Activated naive CD8-positive, alpha-beta T cell treated with anti-CD3 and anti-CD28 coated beads for 36 hours (primary cell): ENCODE results near the gene ATP8B2. TPM values are rescaled to one million over a fixed set of nuclear protein-coding genes. Genes with fewer than 3 reads are reported as not detected.
A peak's percentile ranks its signal among the peaks of the same experiment; 100 is the strongest.
"Not testable (repeated sequence)": the region's sequence is repeated elsewhere in the genome, so short reads cannot be mapped to it uniquely, and the experiment has no call there.

Experiments
- DNase-seq: peaks from one replicate; pipeline ENCODE4 v3.0.0; 2021
- H3K27ac Mint-ChIP-seq: one replicate; pipeline ENCODE4 v1.8.0; 2022; ENCODE audit warnings: mild to moderate bottlenecking, moderate library complexity, mixed read lengths
- H3K27me3 Mint-ChIP-seq: one replicate; pipeline ENCODE4 v1.8.0; 2022; ENCODE audit warnings: mild to moderate bottlenecking, mixed read lengths
- H3K36me3 Mint-ChIP-seq: one replicate; pipeline ENCODE4 v1.8.0; 2021; ENCODE audit warnings: mild to moderate bottlenecking, mixed read lengths
- H3K4me1 Mint-ChIP-seq: one replicate; pipeline ENCODE4 v1.8.0; 2021; ENCODE audit warnings: mixed read lengths
- H3K4me3 Mint-ChIP-seq: one replicate; pipeline ENCODE4 v1.8.0; 2022; ENCODE audit warnings: mild to moderate bottlenecking, moderate library complexity, mixed read lengths
- H3K9me3 Mint-ChIP-seq: one replicate; pipeline ENCODE4 v1.8.0; 2022; ENCODE audit warnings: mixed read lengths
- total RNA-seq, 2 experiments: library from RNA; stranded (reverse); gene quantifications; one replicate each; pipeline ENCODE4 v1.2.3, GENCODE V29; 2021

ATP8B2 gene
- total RNA-seq, 2 experiments from 2014 or later: 64.9 to 66.4 TPM

DNA sequence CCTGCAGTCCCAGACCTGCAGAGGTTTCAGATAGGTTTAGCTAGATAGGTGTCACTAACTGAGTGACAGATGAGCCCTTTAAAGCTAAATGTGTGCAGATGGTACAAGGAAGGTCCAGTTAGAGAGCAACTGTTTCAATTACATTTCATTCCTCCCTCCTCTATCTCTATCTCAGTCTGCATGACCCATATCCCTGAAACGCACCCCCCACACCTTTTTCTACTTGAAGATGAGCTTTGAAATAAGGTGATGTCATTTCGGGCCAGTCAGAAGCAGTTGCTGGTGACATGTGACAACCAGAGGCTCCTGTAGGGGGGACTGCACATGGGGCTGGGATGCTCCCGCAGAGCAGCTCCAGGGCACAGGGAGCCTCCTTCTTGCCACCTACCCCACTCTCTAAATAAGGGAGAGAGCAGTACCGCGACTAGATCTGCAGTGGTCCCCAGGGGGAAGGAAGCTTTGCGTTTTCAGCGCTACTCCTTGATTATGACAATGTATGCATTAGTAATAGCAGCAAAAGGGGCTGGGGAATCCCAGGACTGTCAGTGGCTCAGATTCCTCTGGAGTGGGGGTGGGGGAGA, 4.3 kb downstream of the ATP8B2 start:
- peak overlapping the region; percentile 77 for H3K4me3 Mint-ChIP-seq
- H3K27ac Mint-ChIP-seq: peak overlapping the region; percentile 92
- peaks cover 47% of the 10 kb centered on the region for H3K4me1 Mint-ChIP-seq
- H3K36me3 Mint-ChIP-seq: peaks cover 22% of the 10 kb centered on the region
- peak; percentile 43 for DNase-seq
- H3K27me3 Mint-ChIP-seq: no peaks in the 10 kb centered on the region
- H3K9me3 Mint-ChIP-seq: no peaks in the 10 kb centered on the region

DNA sequence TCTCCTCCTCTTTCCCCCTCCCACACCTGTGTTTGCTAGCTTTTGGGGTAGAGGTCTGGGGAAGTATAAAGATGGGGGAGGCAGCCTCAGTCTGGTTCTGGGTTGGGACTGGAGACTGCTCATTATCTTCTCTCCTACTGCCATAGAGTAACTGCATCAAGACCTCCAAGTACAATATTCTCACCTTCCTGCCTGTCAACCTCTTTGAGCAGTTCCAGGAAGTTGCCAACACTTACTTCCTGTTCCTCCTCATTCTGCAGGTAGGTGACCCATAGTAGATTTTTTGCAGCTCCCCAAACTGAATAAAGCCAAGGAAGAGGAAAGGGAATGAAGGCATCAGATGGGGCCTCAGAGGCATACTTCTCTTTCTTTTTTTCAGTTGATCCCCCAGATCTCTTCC, 5.3 kb downstream of the ATP8B2 start:
- Mint-ChIP-seq H3K27ac (peak overlapping the region; percentile 92), H3K4me3 (peak overlapping the region; percentile 77), H3K4me1 (peaks cover 50% of the 10 kb centered on the region), H3K27me3 (no peaks in the 10 kb centered on the region), H3K36me3 (peaks cover 25% of the 10 kb centered on the region), H3K9me3 (no peaks in the 10 kb centered on the region)
- no peak for DNase-seq

GRCh38 chr1:154334079-154335024, 9.0 kb downstream of the ATP8B2 start:
- peaks cover 40% of the 10 kb centered on the region for H3K36me3 Mint-ChIP-seq

DNA sequence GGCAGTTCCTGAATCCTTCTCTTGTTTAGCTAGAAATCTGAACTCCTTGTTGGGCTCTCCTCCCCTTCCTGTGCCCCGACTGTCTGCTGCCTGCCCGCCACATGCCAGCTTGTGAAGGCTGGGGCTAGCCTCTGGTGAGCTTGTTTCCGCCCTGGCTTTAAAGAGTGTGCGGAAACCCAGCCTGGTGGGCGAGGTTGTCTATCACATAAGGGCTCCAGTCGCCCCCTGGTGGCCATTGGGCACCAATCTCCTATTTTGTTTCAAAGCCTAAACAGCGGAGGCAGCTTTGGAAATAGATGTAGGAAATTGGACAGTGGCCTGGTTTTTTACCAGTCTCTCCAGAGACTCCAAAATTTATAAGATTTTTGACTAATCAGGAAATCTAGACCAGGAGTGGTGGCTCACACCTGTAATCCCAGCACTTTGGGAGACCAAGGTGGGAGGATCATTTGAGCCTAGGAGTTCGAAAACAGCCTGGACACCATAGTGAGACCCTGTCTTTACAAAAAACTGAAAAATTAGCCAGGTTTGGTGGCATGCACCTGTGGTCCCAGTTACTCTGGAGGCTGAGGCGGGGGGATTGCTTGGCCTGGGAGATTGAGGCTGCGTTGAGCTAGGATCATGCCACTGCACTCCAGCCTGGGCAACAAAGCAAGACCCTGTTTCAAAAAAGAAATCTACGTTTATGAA, 9.8 kb downstream of the ATP8B2 start:
- Mint-ChIP-seq H3K27me3 (no peaks in the 10 kb centered on the region), H3K4me3 (peak overlapping the region; percentile 48), H3K36me3 (peaks cover 42% of the 10 kb centered on the region), H3K9me3 (no peaks in the 10 kb centered on the region), H3K27ac (peak overlapping the region; percentile 91), H3K4me1 (peaks cover 48% of the 10 kb centered on the region)
- DNase-seq: peak; percentile 88

More at GRCh38 chr1:154334079-154335024, 9.0 kb downstream of the ATP8B2 start:
- Mint-ChIP-seq H3K27me3 (no peaks in the 10 kb centered on the region), H3K4me3 (no peak overlapping the region), H3K27ac (peak overlapping the region; percentile 91), H3K4me1 (peaks cover 50% of the 10 kb centered on the region), H3K9me3 (no peaks in the 10 kb centered on the region)
- no peak for DNase-seq

GRCh38 chr1:154337253-154337894, 12.0 kb downstream of the ATP8B2 start:
- peaks cover 54% of the 10 kb centered on the region for H3K36me3 Mint-ChIP-seq
- H3K27me3 Mint-ChIP-seq: no peaks in the 10 kb centered on the region
- peak overlapping the region; percentile 57 for H3K27ac Mint-ChIP-seq
- DNase-seq: no peak
- no peak overlapping the region for H3K4me3 Mint-ChIP-seq
- no peaks in the 10 kb centered on the region for H3K9me3 Mint-ChIP-seq
- peaks cover 56% of the 10 kb centered on the region for H3K4me1 Mint-ChIP-seq

GRCh38 chr1:154338875-154339274, 13.6 kb downstream of the ATP8B2 start:
- Mint-ChIP-seq H3K27me3 (no peaks in the 10 kb centered on the region), H3K36me3 (peaks cover 62% of the 10 kb centered on the region), H3K4me3 (no peak overlapping the region), H3K27ac (no peak overlapping the region), H3K4me1 (peaks cover 69% of the 10 kb centered on the region), H3K9me3 (no peaks in the 10 kb centered on the region)
- no peak for DNase-seq

GRCh38 chr1:154341366-154341765, 16.0 kb downstream of the ATP8B2 start:
- H3K4me1 Mint-ChIP-seq: peaks cover 77% of the 10 kb centered on the region
- peak overlapping the region; percentile 92 for H3K27ac Mint-ChIP-seq
- H3K4me3 Mint-ChIP-seq, DNase-seq, H3K27me3 Mint-ChIP-seq, H3K9me3 Mint-ChIP-seq: not testable (repeated sequence)
- peaks cover 76% of the 10 kb centered on the region for H3K36me3 Mint-ChIP-seq

DNA sequence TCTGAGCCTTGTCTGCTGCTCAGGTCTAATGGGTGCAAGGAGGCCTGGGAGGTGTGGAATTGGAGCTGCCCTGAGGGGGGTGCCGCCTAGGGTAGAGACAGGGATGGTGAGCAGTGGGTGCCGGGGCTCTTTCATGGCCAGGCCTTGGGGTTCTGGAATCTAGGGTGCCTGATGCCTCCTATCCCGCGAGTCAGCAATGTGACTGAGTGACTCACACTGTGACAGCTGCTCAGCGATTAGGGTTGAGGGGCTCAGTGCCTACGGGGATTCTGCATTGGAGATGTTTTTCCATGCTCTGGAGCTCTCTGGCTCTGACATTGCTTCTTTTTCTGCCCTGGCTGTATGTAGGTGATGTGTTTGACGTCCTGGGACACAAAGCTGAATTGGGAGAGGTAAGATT, 16.8 kb downstream of the ATP8B2 start:
- Mint-ChIP-seq H3K27me3 (no peaks in the 10 kb centered on the region), H3K27ac (peak overlapping the region; percentile 92), H3K4me3 (peak overlapping the region; percentile 72), H3K36me3 (peaks cover 81% of the 10 kb centered on the region), H3K9me3 (no peaks in the 10 kb centered on the region), H3K4me1 (peaks cover 80% of the 10 kb centered on the region)
- no peak for DNase-seq

GRCh38 chr1:154342836-154343472, 17.6 kb downstream of the ATP8B2 start:
- Mint-ChIP-seq H3K4me3 (peak overlapping the region; percentile 72), H3K36me3 (peaks cover 79% of the 10 kb centered on the region), H3K4me1 (peaks cover 77% of the 10 kb centered on the region), H3K9me3 (no peaks in the 10 kb centered on the region), H3K27me3 (no peaks in the 10 kb centered on the region), H3K27ac (peak overlapping the region; percentile 92)
- DNase-seq: peak; percentile 77

DNA sequence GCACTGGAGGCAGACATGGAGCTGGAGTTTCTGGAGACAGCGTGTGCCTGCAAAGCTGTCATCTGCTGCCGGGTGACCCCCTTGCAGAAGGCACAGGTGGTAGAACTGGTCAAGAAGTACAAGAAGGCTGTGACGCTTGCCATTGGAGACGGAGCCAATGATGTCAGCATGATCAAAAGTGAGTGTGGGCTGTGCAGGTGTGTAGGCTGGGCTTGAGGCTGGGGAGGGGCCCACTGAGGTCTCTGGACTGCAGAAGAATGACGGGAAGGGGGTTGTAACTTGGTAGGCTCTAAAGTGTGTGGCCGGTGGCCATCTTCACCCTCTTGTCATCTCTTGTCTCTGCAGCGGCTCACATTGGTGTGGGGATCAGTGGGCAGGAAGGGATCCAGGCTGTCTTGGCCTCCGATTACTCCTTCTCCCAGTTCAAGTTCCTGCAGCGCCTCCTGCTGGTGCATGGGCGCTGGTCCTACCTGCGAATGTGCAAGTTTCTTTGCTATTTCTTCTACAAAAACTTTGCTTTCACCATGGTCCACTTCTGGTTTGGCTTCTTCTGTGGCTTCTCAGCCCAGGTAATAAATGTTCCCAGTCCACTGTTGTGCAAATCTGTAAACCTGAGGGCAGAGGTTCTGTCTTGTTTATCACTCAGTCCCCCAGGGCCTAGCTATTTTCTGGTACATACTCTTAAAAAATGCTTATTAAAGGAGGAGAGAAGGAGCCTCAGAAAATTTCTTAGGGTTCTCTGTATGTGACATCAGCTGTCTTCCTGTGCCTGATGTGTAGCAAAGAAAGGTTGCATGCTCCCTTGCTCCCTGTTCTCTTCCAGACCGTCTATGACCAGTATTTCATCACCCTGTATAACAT, 19.9 kb downstream of the ATP8B2 start:
- peaks cover 64% of the 10 kb centered on the region for H3K4me1 Mint-ChIP-seq
- H3K36me3 Mint-ChIP-seq: peaks cover 74% of the 10 kb centered on the region
- H3K9me3 Mint-ChIP-seq: no peaks in the 10 kb centered on the region
- no peaks in the 10 kb centered on the region for H3K27me3 Mint-ChIP-seq
- H3K4me3 Mint-ChIP-seq: peak overlapping the region; percentile 48
- H3K27ac Mint-ChIP-seq: peak overlapping the region; percentile 65
- peak; percentile 70 for DNase-seq

DNA sequence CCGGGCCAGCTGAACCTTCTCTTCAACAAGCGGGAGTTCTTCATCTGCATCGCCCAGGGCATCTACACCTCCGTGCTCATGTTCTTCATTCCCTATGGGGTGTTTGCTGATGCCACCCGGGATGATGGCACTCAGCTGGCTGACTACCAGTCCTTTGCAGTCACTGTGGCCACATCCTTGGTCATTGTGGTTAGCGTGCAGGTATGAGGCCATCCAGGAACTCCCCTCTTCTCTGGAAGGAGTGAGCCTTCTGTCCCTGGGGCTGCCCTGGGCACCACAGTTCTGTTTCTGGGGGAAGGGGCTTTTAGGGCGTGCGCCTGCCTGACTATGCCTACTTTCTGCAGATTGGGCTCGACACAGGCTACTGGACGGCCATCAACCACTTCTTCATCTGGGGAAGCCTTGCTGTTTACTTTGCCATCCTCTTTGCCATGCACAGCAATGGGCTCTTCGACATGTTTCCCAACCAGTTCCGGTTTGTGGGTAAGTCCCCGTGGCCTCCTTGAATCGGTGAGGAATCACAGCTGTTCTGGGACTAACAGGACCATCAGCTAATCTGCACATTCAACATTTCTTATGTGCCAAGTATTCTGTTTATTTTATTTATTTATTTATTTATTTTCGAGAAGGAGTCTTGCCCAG, 21.1 kb downstream of the ATP8B2 start:
- Mint-ChIP-seq H3K9me3 (no peaks in the 10 kb centered on the region), H3K36me3 (peaks cover 63% of the 10 kb centered on the region), H3K27me3 (no peaks in the 10 kb centered on the region), H3K27ac (peak overlapping the region; percentile 23), H3K4me1 (peaks cover 58% of the 10 kb centered on the region), H3K4me3 (no peak overlapping the region)
- DNase-seq: no peak

DNA sequence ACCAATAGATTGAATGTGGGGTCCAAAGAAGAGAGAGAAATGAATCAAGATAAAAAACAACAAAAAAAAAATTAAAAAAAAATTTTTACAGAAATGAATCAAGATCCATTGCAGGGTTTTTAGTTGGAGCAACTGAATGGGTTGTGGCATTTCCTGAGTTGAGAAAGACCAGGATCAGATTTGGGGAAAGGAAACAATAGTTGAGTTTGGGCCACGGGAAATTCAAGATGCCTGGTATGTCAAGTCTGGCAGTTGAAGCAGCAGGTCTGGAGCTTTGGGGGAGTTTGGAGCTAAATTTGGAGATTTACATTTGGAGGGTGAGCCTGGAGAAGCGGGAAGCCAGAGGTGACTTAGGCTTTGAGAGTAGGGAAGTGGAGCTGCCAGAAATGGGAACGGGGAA, 22.6 kb downstream of the ATP8B2 start:
- Mint-ChIP-seq H3K9me3 (no peaks in the 10 kb centered on the region), H3K4me1 (peaks cover 56% of the 10 kb centered on the region), H3K36me3 (peaks cover 50% of the 10 kb centered on the region), H3K27ac (peak overlapping the region; percentile 13), H3K4me3 (no peak overlapping the region), H3K27me3 (peaks cover 4% of the 10 kb centered on the region)
- no peak for DNase-seq

GRCh38 chr1:154348429-154349076, 23.2 kb downstream of the ATP8B2 start:
- H3K4me1 Mint-ChIP-seq: peaks cover 57% of the 10 kb centered on the region
- H3K27ac Mint-ChIP-seq: peak overlapping the region; percentile 13
- H3K27me3 Mint-ChIP-seq: peaks cover 4% of the 10 kb centered on the region
- no peak overlapping the region for H3K4me3 Mint-ChIP-seq
- H3K36me3 Mint-ChIP-seq: peaks cover 45% of the 10 kb centered on the region
- H3K9me3 Mint-ChIP-seq: no peaks in the 10 kb centered on the region
- no peak for DNase-seq
